ENCODE results near the gene RABGAP1L. TPM values are rescaled to one million over a fixed set of nuclear protein-coding genes. Genes with fewer than 3 reads are reported as not detected.

The RABGAP1L gene
- total RNA-seq, 1 experiment from 2014 or later, result 57.4 TPM

DNA sequence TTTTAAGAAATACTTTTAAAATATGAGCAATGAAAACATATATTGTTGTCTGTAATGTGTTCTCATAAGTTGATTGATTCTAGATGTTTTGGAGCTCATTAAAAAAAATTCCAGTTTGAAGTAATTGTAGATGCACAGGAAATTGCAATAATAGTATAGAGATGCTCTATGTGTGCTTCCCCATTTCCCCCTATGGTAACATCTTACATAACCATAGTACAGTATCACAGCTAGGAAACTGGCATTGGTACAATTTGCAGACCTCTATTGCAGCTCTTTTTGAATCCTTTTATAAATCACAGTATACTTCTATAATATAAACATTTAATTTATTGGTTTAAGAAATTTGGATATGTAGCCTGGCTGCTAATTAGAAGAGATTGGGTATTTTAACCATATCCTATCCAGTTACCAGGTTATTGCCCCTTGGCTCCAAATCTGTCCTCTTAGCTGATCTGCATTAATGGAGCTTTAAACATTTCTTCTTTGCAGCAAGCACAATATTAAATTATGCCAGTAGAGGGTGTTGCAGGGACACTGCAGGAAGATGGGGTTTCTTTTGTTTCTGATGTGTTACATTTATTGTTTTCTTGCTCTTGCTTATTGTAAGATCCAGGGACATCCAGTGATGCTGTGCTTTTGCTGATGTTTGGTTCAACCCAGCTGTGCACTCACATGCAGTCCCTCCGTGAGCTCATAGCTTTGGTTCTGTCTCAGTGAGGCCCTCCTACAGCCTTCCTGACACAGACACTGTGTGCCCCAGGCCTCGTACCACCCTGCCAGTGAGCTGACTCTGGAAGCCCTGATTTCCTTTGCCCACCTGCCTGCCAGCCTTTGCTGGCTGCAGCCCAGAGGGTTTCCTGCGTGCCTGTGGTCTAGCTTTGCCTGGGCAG lies 103.3 kb downstream of the RABGAP1L start:
- Histone ChIP-seq H3K27ac (no peak overlapping the region), H3K9me3 (ENCODE audit: insufficient read depth, low read depth) (no peaks in the 10 kb centered on the region), H3F3A (ENCODE audit: insufficient read depth, low read depth) (no peaks in the 10 kb centered on the region), H3K4me2 (no peak overlapping the region), H3K9me2 (ENCODE audit: insufficient read depth) (no peaks in the 10 kb centered on the region), H3K4me1 (replicated peaks; ENCODE audit: insufficient read depth) (no peaks in the 10 kb centered on the region), H3K27me3 (ENCODE audit: insufficient read depth, low read depth) (no peaks in the 10 kb centered on the region), H3K4me3 (no peak overlapping the region), H4K20me1 (ENCODE audit: insufficient read depth) (no peaks in the 10 kb centered on the region), H3K36me3 (ENCODE audit: low read depth) (no peaks in the 10 kb centered on the region), H2AFZ (no peak overlapping the region), H3K79me2 (ENCODE audit: low read depth) (no peaks in the 10 kb centered on the region)
- no peak for TF ChIP-seq EZH2 (IDR thresholded peaks at IDR 0.05; ENCODE audit: low read depth)
- TF ChIP-seq, protein P1, sequence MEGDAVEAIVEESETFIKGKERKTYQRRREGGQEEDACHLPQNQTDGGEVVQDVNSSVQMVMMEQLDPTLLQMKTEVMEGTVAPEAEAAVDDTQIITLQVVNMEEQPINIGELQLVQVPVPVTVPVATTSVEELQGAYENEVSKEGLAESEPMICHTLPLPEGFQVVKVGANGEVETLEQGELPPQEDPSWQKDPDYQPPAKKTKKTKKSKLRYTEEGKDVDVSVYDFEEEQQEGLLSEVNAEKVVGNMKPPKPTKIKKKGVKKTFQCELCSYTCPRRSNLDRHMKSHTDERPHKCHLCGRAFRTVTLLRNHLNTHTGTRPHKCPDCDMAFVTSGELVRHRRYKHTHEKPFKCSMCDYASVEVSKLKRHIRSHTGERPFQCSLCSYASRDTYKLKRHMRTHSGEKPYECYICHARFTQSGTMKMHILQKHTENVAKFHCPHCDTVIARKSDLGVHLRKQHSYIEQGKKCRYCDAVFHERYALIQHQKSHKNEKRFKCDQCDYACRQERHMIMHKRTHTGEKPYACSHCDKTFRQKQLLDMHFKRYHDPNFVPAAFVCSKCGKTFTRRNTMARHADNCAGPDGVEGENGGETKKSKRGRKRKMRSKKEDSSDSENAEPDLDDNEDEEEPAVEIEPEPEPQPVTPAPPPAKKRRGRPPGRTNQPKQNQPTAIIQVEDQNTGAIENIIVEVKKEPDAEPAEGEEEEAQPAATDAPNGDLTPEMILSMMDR (conservative IDR thresholded peaks at IDR 0.05), result peak; percentile 84
- DNase-seq, result peak in 1 of 2 experiments; percentile 6
- ChIA-PET CTCF (interaction anchor here (0.6 to 2.3 kb wide), 7 partner anchors 109 to 863 kb away, joined by 3 to 23 read pairs (median 4); no protein-coding TSS in a partner anchor), POLR2A (ENCODE audit: unreplicated experiment) (interaction anchor here (0.5 to 0.7 kb wide), 4 partner anchors 90 to 1386 kb away, joined by 3 to 7 read pairs (median 4); no protein-coding TSS in a partner anchor)
- intact Hi-C loops (cut with micrococcal nuclease; ENCODE audit: unreplicated experiment), result loop anchor here (1.0 to 5.0 kb wide), 3 partner anchors 465 to 735 kb away; partner anchors contain the start of gene CACYBP
- BruUV-seq (replicated peaks), result no TSS peak

GRCh38 chr1:174265282-174265681 lies 106.0 kb downstream of the RABGAP1L start:
- no peak for DNase-seq
- Histone ChIP-seq H3K27ac (no peak overlapping the region), H3K4me3 (no peak overlapping the region), H3K9me3 (ENCODE audit: insufficient read depth, low read depth) (no peaks in the 10 kb centered on the region), H3K4me2 (no peak overlapping the region), H3K36me3 (ENCODE audit: low read depth) (no peaks in the 10 kb centered on the region), H3K9me2 (ENCODE audit: insufficient read depth) (no peaks in the 10 kb centered on the region), H3F3A (ENCODE audit: insufficient read depth, low read depth) (no peaks in the 10 kb centered on the region), H3K79me2 (ENCODE audit: low read depth) (no peaks in the 10 kb centered on the region), H3K27me3 (ENCODE audit: insufficient read depth, low read depth) (no peaks in the 10 kb centered on the region), H2AFZ (no peak overlapping the region), H3K4me1 (replicated peaks; ENCODE audit: insufficient read depth) (no peaks in the 10 kb centered on the region), H4K20me1 (ENCODE audit: insufficient read depth) (no peaks in the 10 kb centered on the region)
- CTCF ChIA-PET, result interaction anchor here (0.6 kb wide), 1 partner anchor 362 kb away, joined by 4 read pairs; no protein-coding TSS in a partner anchor
- POLR2A ChIA-PET (ENCODE audit: unreplicated experiment), result no interaction called here
- no peak for TF ChIP-seq EZH2 (IDR thresholded peaks at IDR 0.05; ENCODE audit: low read depth)
- TF ChIP-seq, protein P1 (conservative IDR thresholded peaks at IDR 0.05), result no peak
- BruUV-seq (replicated peaks), result no TSS peak
- intact Hi-C loops (cut with micrococcal nuclease; ENCODE audit: unreplicated experiment), result no loop called here

- TF ChIP-seq, protein P1 (conservative IDR thresholded peaks at IDR 0.05), result no peak
- TF ChIP-seq EZH2 (IDR thresholded peaks at IDR 0.05; ENCODE audit: low read depth), result no peak
- Histone ChIP-seq H4K20me1 (ENCODE audit: insufficient read depth) (no peaks in the 10 kb centered on the region), H3K9me2 (ENCODE audit: insufficient read depth) (no peaks in the 10 kb centered on the region), H3K4me2 (no peak overlapping the region), H3K27ac (no peak overlapping the region), H3F3A (ENCODE audit: insufficient read depth, low read depth) (no peaks in the 10 kb centered on the region), H3K4me1 (replicated peaks; ENCODE audit: insufficient read depth) (no peaks in the 10 kb centered on the region), H3K4me3 (no peak overlapping the region), H3K79me2 (ENCODE audit: low read depth) (no peaks in the 10 kb centered on the region), H3K9me3 (ENCODE audit: insufficient read depth, low read depth) (no peaks in the 10 kb centered on the region), H2AFZ (no peak overlapping the region), H3K27me3 (ENCODE audit: insufficient read depth, low read depth) (no peaks in the 10 kb centered on the region), H3K36me3 (ENCODE audit: low read depth) (no peaks in the 10 kb centered on the region)
- BruUV-seq (replicated peaks), result no TSS peak
- ChIA-PET POLR2A (ENCODE audit: unreplicated experiment) (interaction anchor here (0.6 kb wide), 1 partner anchor 1908 kb away, joined by 3 read pairs; no protein-coding TSS in a partner anchor), CTCF (interaction anchor here (0.6 kb wide), 1 partner anchor 503 kb away, joined by 3 read pairs; no protein-coding TSS in a partner anchor)
- DNase-seq, result no peak
- intact Hi-C loops (cut with micrococcal nuclease; ENCODE audit: unreplicated experiment), result no loop called here
Measured at GRCh38 chr1:174266476-174266875, 107.2 kb downstream of the RABGAP1L start.
